Keratinocyte (primary cell): ENCODE measurements around the gene PTPMT1. TPM values are rescaled to one million over a fixed set of nuclear protein-coding genes. Genes with fewer than 3 reads are reported as not detected.

Experiments used
- DNase-seq: peaks from one replicate; pipeline ENCODE4 v3.0.0-alpha.2; 2011; ENCODE audit warnings: low read depth, missing footprints, low spot score
- FAIRE-seq: peaks from 2 replicates; lab custom pipeline; 2011; peaks lifted over from hg19 to GRCh38; lab: Jason Lieb, UNC
- H2AFZ ChIP-seq: 2 replicates; pipeline ENCODE4 v1.6.0; 2012; ENCODE audit warnings: low read length, control low read depth, inconsistent platforms; ENCODE audit not compliant: control insufficient read depth
- H3K27ac ChIP-seq: 2 replicates; pipeline ENCODE4 v1.5.1; 2011; ENCODE audit warnings: low read length; ENCODE audit not compliant: control insufficient read depth, insufficient read depth
- H3K27me3 ChIP-seq: 3 replicates; pipeline ENCODE4 v1.6.0; 2011; ENCODE audit warnings: low read length; ENCODE audit not compliant: control insufficient read depth, insufficient read depth; ENCODE audit errors: extremely low read depth
- H3K36me3 ChIP-seq, 2 experiments: 2 replicates in 1 of 2; 3 replicates in 1 of 2; pipeline ENCODE4 v1.5.1; 2011; ENCODE audit warnings: low read length in 2 of 2, mild to moderate bottlenecking in 1 of 2; ENCODE audit not compliant: control insufficient read depth in 2 of 2, insufficient read depth in 2 of 2; ENCODE audit errors: extremely low read depth in 1 of 2
- H3K4me1 ChIP-seq: 3 replicates; pipeline ENCODE4 v1.5.1; 2011; ENCODE audit warnings: low read length; ENCODE audit not compliant: control insufficient read depth, insufficient read depth; ENCODE audit errors: extremely low read depth
- H3K4me2 ChIP-seq: 3 replicates; pipeline ENCODE4 v1.6.0; 2011; ENCODE audit warnings: low read depth, low read length; ENCODE audit not compliant: control insufficient read depth, insufficient read depth; ENCODE audit errors: extremely low read depth
- H3K4me3 ChIP-seq, 3 experiments: fragments of 200-600 bp in 1 of 3; sonication (generic) in 1 of 3; 2 replicates in 2 of 3; 3 replicates in 1 of 3; pipeline ENCODE4 v1.5.1; 2011 to 2016; ENCODE audit warnings: low read length in 3 of 3, mild to moderate bottlenecking in 3 of 3, control low read depth in 2 of 3, inconsistent platforms in 1 of 3, low read depth in 1 of 3, mixed read lengths in 1 of 3, mixed run types in 1 of 3, moderate library complexity in 1 of 3; ENCODE audit not compliant: control insufficient read depth in 2 of 3, insufficient read depth in 2 of 3; ENCODE audit errors: extremely low read depth in 1 of 3
- H3K79me2 ChIP-seq: 2 replicates; pipeline ENCODE4 v1.6.0; 2012; ENCODE audit warnings: low read length; ENCODE audit not compliant: control insufficient read depth, insufficient read depth
- H3K9ac ChIP-seq: 3 replicates; pipeline ENCODE4 v1.6.0; 2011; ENCODE audit warnings: low read length; ENCODE audit not compliant: control insufficient read depth, insufficient read depth; ENCODE audit errors: extremely low read depth
- H3K9me1 ChIP-seq: 3 replicates; pipeline ENCODE4 v1.6.0; 2011; ENCODE audit warnings: low read length; ENCODE audit not compliant: control insufficient read depth, insufficient read depth; ENCODE audit errors: extremely low read depth
- H3K9me3 ChIP-seq: 2 replicates; pipeline ENCODE4 v1.5.1; 2012; ENCODE audit warnings: low read depth, low read length; ENCODE audit not compliant: control insufficient read depth
- H4K20me1 ChIP-seq: 3 replicates; pipeline ENCODE4 v1.6.0; 2011; ENCODE audit warnings: low read length; ENCODE audit not compliant: control insufficient read depth, insufficient read depth; ENCODE audit errors: extremely low read depth
- EZH2 ChIP-seq: IDR thresholded peaks from one replicate; pipeline ENCODE4 v1.6.1; 2012; ENCODE audit warnings: inconsistent platforms, mild to moderate bottlenecking, low read length, moderate library complexity
- dilution Hi-C: fragments of 300-500 bp; cut with MboI; formaldehyde crosslinking; loops from one replicate; pipeline ENCODE4 v1.7.0; 2020; ENCODE audit warnings: low sequenced_read_pairs; ENCODE audit not compliant: extremely low pct_ligation_motif_present
- polyA plus RNA-seq, 5 experiments: library from polyadenylated mRNA; depleted of rRNA in 3 of 5; stranded (reverse) in 3 of 5; stranded (forward) in 1 of 5; unstranded in 1 of 5; fragments of >200 nt; gene quantifications; 1 replicate in 1 of 5; 2 replicates in 3 of 5; 3 replicates in 1 of 5; pipeline versions ENCODE4 v1.2.1 to v1.2.3, GENCODE V29; 2011 to 2012; ENCODE audit warnings: missing spikeins in 2 of 5, low read depth in 1 of 5, low replicate concordance in 1 of 5
- TF ChIP-seq, protein P1 (sequence below), 3 experiments: IDR thresholded peaks in 1 of 3; conservative IDR thresholded peaks in 1 of 3; optimal IDR thresholded peaks in 1 of 3; 2 replicates in 2 of 3; 3 replicates in 1 of 3; pipeline versions ENCODE3 to v1.5.1; 2011; ENCODE audit warnings: low read length in 3 of 3, mild to moderate bottlenecking in 3 of 3, moderate library complexity in 2 of 3, control low read depth in 1 of 3, inconsistent platforms in 1 of 3; ENCODE audit not compliant: insufficient read depth in 2 of 3; ENCODE audit errors: extremely low read depth in 1 of 3

PTPMT1 gene
- polyA plus RNA-seq, 1 donor (not counting 4 experiments of a cell fraction or from before 2014, with no cell fraction given), result 64.9 TPM

GRCh38 chr11:47531666-47532065 is 33.7 kb upstream of the PTPMT1 start:
- H3K4me3 ChIP-seq, result no peak overlapping the region
- no peaks in the 10 kb centered on the region for H3K4me1 ChIP-seq
- H3K9ac ChIP-seq, result no peak overlapping the region
- H3K36me3 ChIP-seq, result peaks cover 2 to 4% of the 10 kb centered on the region in 2 experiments
- peaks cover 99% of the 10 kb centered on the region for H3K79me2 ChIP-seq
- dilution Hi-C loops, result no loop called here
- H3K4me2 ChIP-seq, result no peak overlapping the region
- H3K9me3 ChIP-seq, result no peaks in the 10 kb centered on the region
- no peak overlapping the region for H2AFZ ChIP-seq
- H3K27me3 ChIP-seq, result no peaks in the 10 kb centered on the region
- H4K20me1 ChIP-seq, result peaks cover 16% of the 10 kb centered on the region
- FAIRE-seq (no peak), DNase-seq (no peak)
- no peak for TF ChIP-seq EZH2
- TF ChIP-seq, protein P1, sequence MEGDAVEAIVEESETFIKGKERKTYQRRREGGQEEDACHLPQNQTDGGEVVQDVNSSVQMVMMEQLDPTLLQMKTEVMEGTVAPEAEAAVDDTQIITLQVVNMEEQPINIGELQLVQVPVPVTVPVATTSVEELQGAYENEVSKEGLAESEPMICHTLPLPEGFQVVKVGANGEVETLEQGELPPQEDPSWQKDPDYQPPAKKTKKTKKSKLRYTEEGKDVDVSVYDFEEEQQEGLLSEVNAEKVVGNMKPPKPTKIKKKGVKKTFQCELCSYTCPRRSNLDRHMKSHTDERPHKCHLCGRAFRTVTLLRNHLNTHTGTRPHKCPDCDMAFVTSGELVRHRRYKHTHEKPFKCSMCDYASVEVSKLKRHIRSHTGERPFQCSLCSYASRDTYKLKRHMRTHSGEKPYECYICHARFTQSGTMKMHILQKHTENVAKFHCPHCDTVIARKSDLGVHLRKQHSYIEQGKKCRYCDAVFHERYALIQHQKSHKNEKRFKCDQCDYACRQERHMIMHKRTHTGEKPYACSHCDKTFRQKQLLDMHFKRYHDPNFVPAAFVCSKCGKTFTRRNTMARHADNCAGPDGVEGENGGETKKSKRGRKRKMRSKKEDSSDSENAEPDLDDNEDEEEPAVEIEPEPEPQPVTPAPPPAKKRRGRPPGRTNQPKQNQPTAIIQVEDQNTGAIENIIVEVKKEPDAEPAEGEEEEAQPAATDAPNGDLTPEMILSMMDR (optimal IDR thresholded peaks at IDR 0.05 in 1 of 3, IDR thresholded peaks at IDR 0.05 in 1 of 3, conservative IDR thresholded peaks at IDR 0.05 in 1 of 3; ENCODE audit: extremely low read depth in 1 of 3, insufficient read depth in 2 of 3, low read length in 3 of 3), result no peak
- no peak overlapping the region for H3K27ac ChIP-seq
- H3K9me1 ChIP-seq, result no peaks in the 10 kb centered on the region

DNA sequence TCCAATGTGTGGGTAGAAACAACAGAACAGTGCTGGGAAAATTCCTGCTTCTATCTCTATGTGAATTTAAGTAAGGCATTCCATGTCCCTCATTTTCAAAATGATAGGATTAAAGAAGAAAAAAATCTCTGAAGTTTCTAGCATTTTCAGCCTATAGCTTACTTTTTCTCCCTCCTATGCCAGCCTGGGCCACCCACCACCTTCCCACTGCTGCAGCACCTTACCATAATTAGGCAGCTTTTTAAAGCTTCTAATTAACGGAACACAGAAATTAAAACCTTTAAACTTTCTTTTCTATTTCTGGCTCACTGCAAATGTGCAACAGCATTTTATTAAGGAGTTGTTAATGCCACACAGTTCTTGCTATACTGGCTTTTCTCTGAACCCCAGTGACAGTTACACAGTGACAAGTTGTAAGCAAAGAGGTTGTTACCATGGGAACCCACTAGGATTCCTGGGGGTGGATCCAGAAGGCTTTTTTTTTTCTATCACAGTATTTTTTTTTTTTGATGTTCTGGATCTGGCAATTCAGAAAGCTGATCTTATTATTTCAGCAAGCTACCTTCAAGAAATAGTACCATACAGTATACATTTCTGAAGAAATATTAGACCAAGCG is 32.7 kb upstream of the PTPMT1 start:
- no peak overlapping the region for H2AFZ ChIP-seq
- H4K20me1 ChIP-seq, result peaks cover 21% of the 10 kb centered on the region
- no peak for DNase-seq
- dilution Hi-C loops, result no loop called here
- H3K9me3 ChIP-seq, result no peaks in the 10 kb centered on the region
- H3K27me3 ChIP-seq, result no peaks in the 10 kb centered on the region
- H3K4me1 ChIP-seq, result peaks cover 2% of the 10 kb centered on the region
- no peaks in the 10 kb centered on the region for H3K9me1 ChIP-seq
- peaks cover 100% of the 10 kb centered on the region for H3K79me2 ChIP-seq
- no peak overlapping the region for H3K4me2 ChIP-seq
- peaks cover 4 to 5% of the 10 kb centered on the region in 2 experiments for H3K36me3 ChIP-seq
- TF ChIP-seq EZH2, result no peak
- TF ChIP-seq, protein P1 (optimal IDR thresholded peaks at IDR 0.05 in 1 of 3, IDR thresholded peaks at IDR 0.05 in 1 of 3, conservative IDR thresholded peaks at IDR 0.05 in 1 of 3; ENCODE audit: extremely low read depth in 1 of 3, insufficient read depth in 2 of 3, low read length in 3 of 3), result no peak
- H3K27ac ChIP-seq, result no peak overlapping the region
- no peak overlapping the region for H3K4me3 ChIP-seq
- FAIRE-seq, result no peak
- H3K9ac ChIP-seq, result no peak overlapping the region
